Measurements from ENCODE around the gene SUPT20H.

GRCh38 chr13:37023871-37024270 lies 35.6 kb downstream of the SUPT20H start:
- TF ChIP-seq CTCF (conservative IDR thresholded peaks at IDR 0.05; ENCODE audit: low read depth, low read length) (no peak), EZH2phosphoT487 (IDR thresholded peaks at IDR 0.05; ENCODE audit: borderline replicate concordance, low read length) (no peak), EZH2 (IDR thresholded peaks at IDR 0.05; ENCODE audit: low read length, unreplicated experiment) (no peak)
